Neural progenitor cell (in vitro differentiated cells): ENCODE results near the gene APLP2. TPM values are rescaled to one million over a fixed set of nuclear protein-coding genes. Genes with fewer than 3 reads are reported as not detected.

Experiments used
- DNase-seq: peaks from one replicate; pipeline ENCODE4 v3.0.0-alpha.2; 2016; ENCODE audit warnings: low spot score
- H2AFZ ChIP-seq: fragments of 200-600 bp; sonication (generic); replicated peaks from 2 replicates; pipeline ENCODE4 v1.6.1; 2016; ENCODE audit warnings: antibody characterized with exemption
- H3F3A ChIP-seq: fragments of 200-600 bp; sonication (generic); 2 replicates; pipeline ENCODE4 v1.6.1; 2016; ENCODE audit warnings: antibody characterized with exemption, low read depth
- H3K27ac ChIP-seq: fragments of 200-600 bp; sonication (generic); 2 replicates; pipeline ENCODE4 v1.5.1; 2016; ENCODE audit warnings: mild to moderate bottlenecking
- H3K27me3 ChIP-seq: fragments of 200-600 bp; sonication (generic); 2 replicates; pipeline ENCODE4 v1.6.1; 2016; ENCODE audit warnings: mild to moderate bottlenecking, moderate library complexity
- H3K36me3 ChIP-seq: fragments of 200-600 bp; sonication (generic); 2 replicates; pipeline ENCODE4 v1.5.1; 2016
- H3K4me1 ChIP-seq: fragments of 200-600 bp; sonication (generic); 2 replicates; pipeline ENCODE4 v1.6.1; 2016; ENCODE audit warnings: mixed run types
- H3K4me2 ChIP-seq: fragments of 200-600 bp; sonication (generic); 2 replicates; pipeline ENCODE4 v1.6.1; 2016
- H3K4me3 ChIP-seq: fragments of 200-600 bp; sonication (generic); 2 replicates; pipeline ENCODE4 v1.5.1; 2016
- H3K79me2 ChIP-seq: fragments of 200-600 bp; sonication (generic); 2 replicates; pipeline ENCODE4 v1.6.1; 2016; ENCODE audit warnings: low read depth
- H3K9ac ChIP-seq: fragments of 200-600 bp; sonication (generic); 2 replicates; pipeline ENCODE4 v1.6.1; 2016
- H3K9me3 ChIP-seq: fragments of 200-600 bp; sonication (generic); 2 replicates; pipeline ENCODE4 v1.5.1; 2016; ENCODE audit warnings: low read depth
- H4K20me1 ChIP-seq: fragments of 200-600 bp; sonication (generic); 2 replicates; pipeline ENCODE4 v1.6.1; 2016; ENCODE audit warnings: low read depth
- H3K27ac Mint-ChIP-seq: 3 replicates; pipeline ENCODE4 v1.8.0; 2021; ENCODE audit warnings: mixed read lengths
- H3K27me3 Mint-ChIP-seq: 2 replicates; pipeline ENCODE4 v1.8.0; 2022; ENCODE audit warnings: low read depth, mild to moderate bottlenecking, inconsistent platforms, moderate library complexity, mixed read lengths; ENCODE audit not compliant: insufficient read depth
- H3K36me3 Mint-ChIP-seq: 3 replicates; pipeline ENCODE4 v1.8.0; 2021; ENCODE audit warnings: mixed read lengths
- H3K4me1 Mint-ChIP-seq: 3 replicates; pipeline ENCODE4 v1.8.0; 2021; ENCODE audit warnings: mixed read lengths
- H3K4me3 Mint-ChIP-seq: 3 replicates; pipeline ENCODE4 v1.8.0; 2021; ENCODE audit warnings: mild to moderate bottlenecking, moderate library complexity, mixed read lengths
- H3K9me3 Mint-ChIP-seq: 3 replicates; pipeline ENCODE4 v1.8.0; 2020; ENCODE audit warnings: mixed read lengths
- CTCF ChIP-seq: fragments of 200-600 bp; sonication (generic); IDR thresholded peaks from 2 replicates; pipeline ENCODE4 v1.5.1; 2017; ENCODE audit warnings: antibody characterized with exemption, mild to moderate bottlenecking
- EZH2 ChIP-seq: fragments of 200-600 bp; sonication (generic); IDR thresholded peaks from 2 replicates; pipeline ENCODE4 v1.6.1; 2017; ENCODE audit warnings: antibody characterized with exemption, mild to moderate bottlenecking, moderate library complexity
- EZH2phosphoT487 ChIP-seq: fragments of 200-600 bp; sonication (generic); IDR thresholded peaks from 2 replicates; pipeline ENCODE4 v1.6.1; 2017; ENCODE audit warnings: antibody characterized with exemption
- total RNA-seq: library from RNA; depleted of rRNA; stranded (reverse); fragments of >200 nt; gene quantifications from 2 replicates; pipeline ENCODE4 v1.2.3, GENCODE V29; 2015; ENCODE audit warnings: low replicate concordance

APLP2 gene
- total RNA-seq, 1 donor from 2014 or later, result 455 TPM

- no peak overlapping the region for H3K27ac ChIP-seq
- H3K9ac ChIP-seq, result no peak overlapping the region
- no peak overlapping the region for H3K4me3 Mint-ChIP-seq
- no peak for TF ChIP-seq CTCF
- TF ChIP-seq EZH2, result no peak
- no peak for TF ChIP-seq EZH2phosphoT487
- DNase-seq, result no peak
- peaks cover 8% of the 10 kb centered on the region for H3K36me3 ChIP-seq
- no peak overlapping the region for H2AFZ ChIP-seq
- no peaks in the 10 kb centered on the region for H4K20me1 ChIP-seq
- no peaks in the 10 kb centered on the region for H3K27me3 ChIP-seq
- H3K27me3 Mint-ChIP-seq, result peaks cover 4% of the 10 kb centered on the region
- no peaks in the 10 kb centered on the region for H3K9me3 ChIP-seq
- no peaks in the 10 kb centered on the region for H3K4me1 Mint-ChIP-seq
- peaks cover 17% of the 10 kb centered on the region for H3K79me2 ChIP-seq
- peaks cover 10% of the 10 kb centered on the region for H3F3A ChIP-seq
- H3K27ac Mint-ChIP-seq, result no peak overlapping the region
- no peaks in the 10 kb centered on the region for H3K9me3 Mint-ChIP-seq
- H3K4me3 ChIP-seq, result no peak overlapping the region
- H3K4me1 ChIP-seq, result no peaks in the 10 kb centered on the region
- H3K4me2 ChIP-seq, result no peak overlapping the region
- peaks cover 57% of the 10 kb centered on the region for H3K36me3 Mint-ChIP-seq
These were observed 56.8 kb downstream of the APLP2 start for GRCh38 chr11:130126516-130126915.

GRCh38 chr11:130127509-130127908 is 57.8 kb downstream of the APLP2 start:
- H3F3A ChIP-seq, result peaks cover 17% of the 10 kb centered on the region
- no peak overlapping the region for H3K27ac ChIP-seq
- Mint-ChIP-seq H3K4me1 (no peaks in the 10 kb centered on the region), H3K4me3 (no peak overlapping the region), H3K27me3 (peaks cover 5% of the 10 kb centered on the region), H3K27ac (no peak overlapping the region), H3K9me3 (no peaks in the 10 kb centered on the region), H3K36me3 (peaks cover 61% of the 10 kb centered on the region)
- TF ChIP-seq EZH2 (no peak), CTCF (no peak), EZH2phosphoT487 (no peak)
- no peaks in the 10 kb centered on the region for H3K9me3 ChIP-seq
- no peak overlapping the region for H3K4me2 ChIP-seq
- no peaks in the 10 kb centered on the region for H4K20me1 ChIP-seq
- peaks cover 17% of the 10 kb centered on the region for H3K79me2 ChIP-seq
- peaks cover 12% of the 10 kb centered on the region for H3K36me3 ChIP-seq
- DNase-seq, result no peak
- H3K27me3 ChIP-seq, result no peaks in the 10 kb centered on the region
- no peak overlapping the region for H2AFZ ChIP-seq
- H3K4me1 ChIP-seq, result no peaks in the 10 kb centered on the region
- no peak overlapping the region for H3K9ac ChIP-seq
- H3K4me3 ChIP-seq, result no peak overlapping the region

GRCh38 chr11:130128626-130129025 is 58.9 kb downstream of the APLP2 start:
- no peak overlapping the region for H3K27ac Mint-ChIP-seq
- H3K9ac ChIP-seq, result no peak overlapping the region
- no peaks in the 10 kb centered on the region for H3K27me3 ChIP-seq
- peaks cover 64% of the 10 kb centered on the region for H3K36me3 Mint-ChIP-seq
- no peak overlapping the region for H3K4me3 ChIP-seq
- peaks cover 21% of the 10 kb centered on the region for H3K36me3 ChIP-seq
- H3K4me1 Mint-ChIP-seq, result no peaks in the 10 kb centered on the region
- H3K9me3 Mint-ChIP-seq, result no peaks in the 10 kb centered on the region
- H3K4me1 ChIP-seq, result no peaks in the 10 kb centered on the region
- no peak overlapping the region for H2AFZ ChIP-seq
- DNase-seq, result no peak
- H3F3A ChIP-seq, result peaks cover 17% of the 10 kb centered on the region
- TF ChIP-seq EZH2phosphoT487 (no peak), EZH2 (no peak), CTCF (no peak)
- H4K20me1 ChIP-seq, result no peaks in the 10 kb centered on the region
- peaks cover 27% of the 10 kb centered on the region for H3K79me2 ChIP-seq
- no peaks in the 10 kb centered on the region for H3K9me3 ChIP-seq
- H3K4me2 ChIP-seq, result no peak overlapping the region
- H3K27me3 Mint-ChIP-seq, result peaks cover 5% of the 10 kb centered on the region
- no peak overlapping the region for H3K4me3 Mint-ChIP-seq
- H3K27ac ChIP-seq, result no peak overlapping the region
